Measurements from ENCODE around the gene DAAM1.

GRCh38 chr14:59358784-59359183, 170.3 kb downstream of the DAAM1 start:
- TF ChIP-seq, protein P1, sequence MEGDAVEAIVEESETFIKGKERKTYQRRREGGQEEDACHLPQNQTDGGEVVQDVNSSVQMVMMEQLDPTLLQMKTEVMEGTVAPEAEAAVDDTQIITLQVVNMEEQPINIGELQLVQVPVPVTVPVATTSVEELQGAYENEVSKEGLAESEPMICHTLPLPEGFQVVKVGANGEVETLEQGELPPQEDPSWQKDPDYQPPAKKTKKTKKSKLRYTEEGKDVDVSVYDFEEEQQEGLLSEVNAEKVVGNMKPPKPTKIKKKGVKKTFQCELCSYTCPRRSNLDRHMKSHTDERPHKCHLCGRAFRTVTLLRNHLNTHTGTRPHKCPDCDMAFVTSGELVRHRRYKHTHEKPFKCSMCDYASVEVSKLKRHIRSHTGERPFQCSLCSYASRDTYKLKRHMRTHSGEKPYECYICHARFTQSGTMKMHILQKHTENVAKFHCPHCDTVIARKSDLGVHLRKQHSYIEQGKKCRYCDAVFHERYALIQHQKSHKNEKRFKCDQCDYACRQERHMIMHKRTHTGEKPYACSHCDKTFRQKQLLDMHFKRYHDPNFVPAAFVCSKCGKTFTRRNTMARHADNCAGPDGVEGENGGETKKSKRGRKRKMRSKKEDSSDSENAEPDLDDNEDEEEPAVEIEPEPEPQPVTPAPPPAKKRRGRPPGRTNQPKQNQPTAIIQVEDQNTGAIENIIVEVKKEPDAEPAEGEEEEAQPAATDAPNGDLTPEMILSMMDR (IDR thresholded peaks at IDR 0.05): no peak
- TF ChIP-seq POLR2AphosphoS5 (IDR thresholded peaks at IDR 0.05) (no peak), POLR2A (IDR thresholded peaks at IDR 0.05) (no peak)
